CD4-positive, alpha-beta T cell treated with Interleukin-2 at 100 ng/mL for 4 hours (primary cell): Measurements from ENCODE around the gene LDLRAP1.
"Not testable (repeated sequence)": the region's sequence is repeated elsewhere in the genome, so short reads cannot be mapped to it uniquely, and the experiment has no call there.

Experiments
- DNase-seq: peaks from one replicate; pipeline ENCODE4 v3.0.0-alpha.2; 2020; ENCODE audit warnings: low spot score

LDLRAP1 gene

GRCh38 chr1:25577134-25577920 lies 33.9 kb downstream of the LDLRAP1 start:
- no peak for DNase-seq

- no peak for DNase-seq
These were observed 36.2 kb downstream of the LDLRAP1 start for GRCh38 chr1:25579292-25580252.

GRCh38 chr1:25580927-25581326 lies 37.5 kb downstream of the LDLRAP1 start:
- DNase-seq: no peak

- DNase-seq: no peak
These were observed 38.4 kb downstream of the LDLRAP1 start for GRCh38 chr1:25581764-25582163.

GRCh38 chr1:25583519-25584370 lies 40.3 kb downstream of the LDLRAP1 start:
- DNase-seq: no peak

- no peak for DNase-seq
These were observed 42.8 kb downstream of the LDLRAP1 start for GRCh38 chr1:25586181-25586588.

- peak; percentile 11 for DNase-seq
These were observed 43.9 kb downstream of the LDLRAP1 start for GRCh38 chr1:25587290-25587689.

- not testable (repeated sequence) for DNase-seq
These were observed 44.8 kb downstream of the LDLRAP1 start for GRCh38 chr1:25588224-25588623.

- DNase-seq: not testable (repeated sequence)
These were observed 45.4 kb downstream of the LDLRAP1 start for GRCh38 chr1:25588786-25589185.

GRCh38 chr1:25590096-25590824 lies 46.9 kb downstream of the LDLRAP1 start:
- no peak for DNase-seq

- DNase-seq: no peak
These were observed 50.5 kb downstream of the LDLRAP1 start for GRCh38 chr1:25593861-25594260.

GRCh38 chr1:25594971-25595370 lies 51.6 kb downstream of the LDLRAP1 start:
- no peak for DNase-seq

- DNase-seq: not testable (repeated sequence)
These were observed 53.2 kb downstream of the LDLRAP1 start for GRCh38 chr1:25596641-25597040.

- DNase-seq: no peak
These were observed 55.5 kb downstream of the LDLRAP1 start for GRCh38 chr1:25598879-25599278.

- DNase-seq: no peak
These were observed 56.7 kb downstream of the LDLRAP1 start for GRCh38 chr1:25599969-25600610.

- DNase-seq: not testable (repeated sequence)
These were observed 57.7 kb downstream of the LDLRAP1 start for GRCh38 chr1:25600971-25601699.

- DNase-seq: not testable (repeated sequence)
These were observed 60.6 kb downstream of the LDLRAP1 start for GRCh38 chr1:25603779-25604538.

GRCh38 chr1:25607123-25607522 lies 63.7 kb downstream of the LDLRAP1 start:
- no peak for DNase-seq

GRCh38 chr1:25608488-25609178 lies 65.2 kb downstream of the LDLRAP1 start:
- peak; percentile 90 for DNase-seq
